Type B pancreatic cell (in vitro differentiated cells): Measurements from ENCODE around the gene KASH5. TPM values are rescaled to one million over a fixed set of nuclear protein-coding genes. Genes with fewer than 3 reads are reported as not detected.
A peak's percentile ranks its signal among the peaks of the same experiment; 100 is the strongest.

Experiments used
- DNase-seq: peaks from one replicate; pipeline ENCODE4 v3.0.0; 2021; ENCODE audit warnings: mixed read lengths; ENCODE audit not compliant: unreplicated experiment; ENCODE audit errors: extremely low spot score
- H3K27ac Mint-ChIP-seq: 2 replicates; pipeline ENCODE4 v1.8.0; 2021; ENCODE audit warnings: mild to moderate bottlenecking, mixed read lengths
- H3K27me3 Mint-ChIP-seq: 2 replicates; pipeline ENCODE4 v1.8.0; 2021; ENCODE audit warnings: mixed read lengths
- H3K36me3 Mint-ChIP-seq: 2 replicates; pipeline ENCODE4 v1.8.0; 2021; ENCODE audit warnings: mixed read lengths
- H3K4me1 Mint-ChIP-seq: one replicate; pipeline ENCODE4 v1.8.0; 2021; ENCODE audit warnings: mixed read lengths; ENCODE audit not compliant: unreplicated experiment
- H3K4me3 Mint-ChIP-seq: 2 replicates; pipeline ENCODE4 v1.8.0; 2021; ENCODE audit warnings: mild to moderate bottlenecking, mixed read lengths
- H3K9me3 Mint-ChIP-seq: 2 replicates; pipeline ENCODE4 v1.8.0; 2021; ENCODE audit warnings: mixed read lengths
- total RNA-seq: library from RNA; stranded (reverse); gene quantifications from 2 replicates; pipeline ENCODE4 v1.2.1, GENCODE V29; 2021; ENCODE audit warnings: low replicate concordance
- TF ChIP-seq, protein P1 (sequence below): fragments of 200-600 bp; sonication (generic); conservative IDR thresholded peaks from 2 replicates; pipeline ENCODE4 v1.5.0; 2021; ENCODE audit warnings: antibody characterized with exemption, mild to moderate bottlenecking

Gene KASH5
- total RNA-seq, 1 donor from 2014 or later, result not detected

DNA sequence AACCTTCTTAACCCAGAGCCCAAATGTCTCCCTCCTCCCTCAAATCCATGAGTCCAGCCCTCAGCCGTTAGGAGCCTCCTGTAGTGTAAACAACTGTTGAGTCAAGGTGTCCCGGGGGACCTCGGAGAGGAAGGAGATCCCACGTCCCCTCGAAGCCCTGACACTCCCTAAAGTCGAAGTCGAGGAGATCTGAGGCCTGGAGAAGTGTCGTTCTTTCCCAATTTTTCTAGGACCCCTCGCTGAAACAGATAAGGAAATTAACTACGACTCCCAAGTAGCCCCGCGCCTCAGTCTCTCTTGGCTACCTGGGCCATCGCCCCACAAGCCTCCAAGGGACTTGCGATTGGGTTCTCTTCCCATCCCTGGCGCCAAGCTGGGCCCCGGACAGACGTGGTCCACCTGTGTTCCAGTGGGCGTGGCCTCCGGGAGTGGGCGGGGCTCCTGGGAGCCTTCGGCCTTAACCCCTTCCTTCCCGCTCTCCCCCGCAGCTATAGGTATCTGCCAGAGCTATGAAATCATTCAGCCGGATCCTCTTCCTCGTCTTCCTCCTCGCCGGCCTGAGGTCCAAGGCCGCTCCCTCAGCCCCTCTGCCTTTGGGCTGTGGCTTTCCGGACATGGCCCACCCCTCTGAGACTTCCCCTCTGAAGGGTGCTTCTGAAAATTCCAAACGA is 38.0 kb downstream of the KASH5 start:
- peaks cover 37% of the 10 kb centered on the region for H3K4me1 Mint-ChIP-seq
- no peak for DNase-seq

DNA sequence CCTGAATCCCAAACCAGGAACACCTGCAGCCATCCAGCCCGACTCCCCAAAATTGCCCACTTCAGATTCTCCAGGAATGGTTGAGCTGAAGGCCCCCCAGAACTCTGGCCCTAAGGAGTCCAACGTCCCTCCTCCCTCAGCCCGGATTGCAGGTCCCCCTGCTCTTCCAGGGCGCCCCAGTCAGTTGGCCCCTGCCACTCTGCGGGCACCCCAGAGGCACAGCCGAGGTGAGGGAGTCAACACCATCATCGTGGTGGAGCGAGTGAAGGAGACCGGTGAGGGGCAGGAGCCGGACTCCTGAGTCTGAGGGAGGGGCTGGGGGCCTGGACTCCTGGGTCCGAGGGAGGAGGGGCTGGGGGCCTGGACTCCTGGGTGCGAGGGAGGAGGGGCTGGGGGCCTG is 39.3 kb downstream of the KASH5 start:
- H3K27ac Mint-ChIP-seq, result no peak overlapping the region
- H3K9me3 Mint-ChIP-seq, result no peaks in the 10 kb centered on the region
- DNase-seq, result no peak
- peaks cover 91% of the 10 kb centered on the region for H3K27me3 Mint-ChIP-seq
- no peaks in the 10 kb centered on the region for H3K36me3 Mint-ChIP-seq
- peaks cover 29% of the 10 kb centered on the region for H3K4me1 Mint-ChIP-seq
- no peak overlapping the region for H3K4me3 Mint-ChIP-seq
- TF ChIP-seq, protein P1, sequence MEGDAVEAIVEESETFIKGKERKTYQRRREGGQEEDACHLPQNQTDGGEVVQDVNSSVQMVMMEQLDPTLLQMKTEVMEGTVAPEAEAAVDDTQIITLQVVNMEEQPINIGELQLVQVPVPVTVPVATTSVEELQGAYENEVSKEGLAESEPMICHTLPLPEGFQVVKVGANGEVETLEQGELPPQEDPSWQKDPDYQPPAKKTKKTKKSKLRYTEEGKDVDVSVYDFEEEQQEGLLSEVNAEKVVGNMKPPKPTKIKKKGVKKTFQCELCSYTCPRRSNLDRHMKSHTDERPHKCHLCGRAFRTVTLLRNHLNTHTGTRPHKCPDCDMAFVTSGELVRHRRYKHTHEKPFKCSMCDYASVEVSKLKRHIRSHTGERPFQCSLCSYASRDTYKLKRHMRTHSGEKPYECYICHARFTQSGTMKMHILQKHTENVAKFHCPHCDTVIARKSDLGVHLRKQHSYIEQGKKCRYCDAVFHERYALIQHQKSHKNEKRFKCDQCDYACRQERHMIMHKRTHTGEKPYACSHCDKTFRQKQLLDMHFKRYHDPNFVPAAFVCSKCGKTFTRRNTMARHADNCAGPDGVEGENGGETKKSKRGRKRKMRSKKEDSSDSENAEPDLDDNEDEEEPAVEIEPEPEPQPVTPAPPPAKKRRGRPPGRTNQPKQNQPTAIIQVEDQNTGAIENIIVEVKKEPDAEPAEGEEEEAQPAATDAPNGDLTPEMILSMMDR, result no peak

More for the DNA sequence above, 38.0 kb downstream of the KASH5 start:
- H3K9me3 Mint-ChIP-seq, result no peaks in the 10 kb centered on the region
- H3K27me3 Mint-ChIP-seq, result peaks cover 95% of the 10 kb centered on the region
- peak overlapping the region; percentile 42 for H3K4me3 Mint-ChIP-seq
- H3K27ac Mint-ChIP-seq, result no peak overlapping the region
- TF ChIP-seq, protein P1, result no peak
- H3K36me3 Mint-ChIP-seq, result no peaks in the 10 kb centered on the region

DNA sequence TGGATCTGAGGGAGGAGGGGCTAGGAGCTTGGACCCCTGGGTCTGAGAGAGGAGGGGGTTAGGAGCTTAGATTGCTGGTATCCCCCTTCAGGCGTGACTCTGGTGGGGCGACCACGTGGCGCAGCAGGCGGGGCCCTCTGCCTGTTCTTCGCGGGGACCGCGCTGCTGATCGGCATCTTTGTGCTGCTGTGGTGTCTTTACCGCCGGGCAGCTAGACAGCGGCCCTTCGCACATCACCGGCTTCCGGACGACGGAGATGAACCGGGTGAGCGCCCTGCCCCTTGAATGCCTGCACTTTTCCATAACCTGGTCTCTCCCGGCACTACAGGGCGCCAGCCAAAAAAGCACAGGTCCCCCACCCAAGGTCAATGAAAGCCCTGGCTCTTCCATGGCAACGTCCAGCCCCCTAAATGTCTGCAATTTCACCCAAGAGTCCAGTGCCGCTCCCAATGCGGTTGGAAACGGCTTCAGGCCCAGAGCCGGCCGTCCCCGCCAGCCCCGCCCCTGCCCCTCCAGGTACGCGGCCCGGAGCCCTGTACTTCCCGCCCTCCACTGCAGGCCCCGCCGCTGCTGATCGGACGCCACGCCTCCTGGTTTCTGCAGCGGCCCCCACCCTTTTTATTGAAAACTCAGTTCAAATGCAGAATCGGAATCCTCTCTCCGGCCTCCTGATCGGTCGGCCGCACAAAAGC is 40.0 kb downstream of the KASH5 start:
- Mint-ChIP-seq H3K4me1 (peaks cover 25% of the 10 kb centered on the region), H3K27ac (peak overlapping the region; percentile 34)

DNA sequence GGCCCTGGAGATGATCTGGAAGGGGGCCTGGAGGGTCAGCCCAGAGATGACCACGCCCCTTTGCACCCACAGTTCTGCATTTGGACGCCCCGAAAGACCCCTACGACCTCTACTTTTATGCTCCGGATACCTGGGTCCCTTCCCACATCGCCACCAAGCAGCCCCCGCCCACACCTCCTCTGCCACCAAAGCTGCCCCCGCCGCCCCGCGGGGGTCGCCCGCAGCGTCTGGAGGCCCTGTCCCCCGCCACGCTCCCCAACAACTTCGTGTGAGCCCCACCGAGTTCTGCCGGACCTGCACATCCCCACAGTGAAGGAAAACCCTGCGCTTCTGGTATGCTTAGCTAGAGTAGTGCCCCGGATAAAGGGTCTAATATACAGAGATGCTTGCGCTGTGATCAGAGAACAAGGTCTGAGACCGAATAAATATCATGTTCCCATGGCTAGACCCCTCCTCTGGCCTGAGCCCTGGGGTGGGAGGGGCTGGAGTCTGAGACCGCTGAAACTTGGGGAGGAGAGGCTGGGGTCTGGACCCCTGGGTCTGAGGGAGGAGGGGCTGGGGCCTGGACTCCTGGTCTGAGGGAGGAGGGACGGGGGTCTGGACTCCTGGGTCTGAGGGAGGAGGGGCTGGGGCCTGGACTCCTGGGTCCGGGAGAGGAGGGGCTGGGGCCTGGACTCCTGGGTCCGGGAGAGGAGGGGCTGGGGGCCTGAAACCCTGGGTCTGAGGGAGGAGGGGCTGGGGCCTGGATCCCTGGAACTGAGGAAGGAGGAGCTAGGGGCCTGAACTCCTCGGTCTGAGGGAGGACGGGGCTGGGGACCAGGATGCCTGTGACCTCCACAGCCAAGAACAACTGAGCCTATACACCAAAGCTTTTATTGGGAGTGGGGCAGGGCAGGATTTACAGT is 40.8 kb downstream of the KASH5 start:
- peaks cover 93% of the 10 kb centered on the region for H3K27me3 Mint-ChIP-seq
- DNase-seq, result no peak

More for the DNA sequence above, 40.0 kb downstream of the KASH5 start:
- Mint-ChIP-seq H3K9me3 (no peaks in the 10 kb centered on the region), H3K4me3 (peak overlapping the region; percentile 79), H3K27me3 (peaks cover 92% of the 10 kb centered on the region), H3K36me3 (no peaks in the 10 kb centered on the region)
- DNase-seq, result no peak
- TF ChIP-seq, protein P1, result no peak

DNA sequence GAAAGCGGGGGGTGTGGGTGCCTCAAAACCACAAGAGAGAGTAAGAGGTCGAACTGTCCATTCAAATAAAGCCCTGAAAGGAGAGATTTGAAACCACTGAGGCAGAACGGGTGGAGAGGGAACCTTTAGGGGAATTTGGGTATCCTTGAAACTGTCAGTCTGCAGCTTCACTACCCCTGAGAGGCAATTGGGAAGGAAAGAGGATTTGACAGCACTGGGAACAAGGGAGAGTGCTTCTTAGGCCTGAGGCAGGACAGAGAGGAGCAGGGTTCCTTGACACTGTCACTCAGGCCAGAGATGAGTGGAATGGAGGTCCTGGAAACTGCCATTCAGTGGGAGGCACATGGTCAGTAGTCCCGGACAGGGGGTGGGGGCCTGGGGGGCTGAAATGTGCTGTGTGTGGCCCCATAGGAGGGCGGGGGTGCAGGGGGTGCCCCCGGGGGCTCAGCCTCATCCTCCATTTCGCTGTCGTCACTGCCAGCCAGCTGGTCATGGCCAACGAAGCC is 42.2 kb downstream of the KASH5 start:
- no peaks in the 10 kb centered on the region for H3K36me3 Mint-ChIP-seq
- DNase-seq, result no peak
- H3K27ac Mint-ChIP-seq, result no peak overlapping the region
- H3K4me3 Mint-ChIP-seq, result no peak overlapping the region
- H3K27me3 Mint-ChIP-seq, result peaks cover 91% of the 10 kb centered on the region
- H3K4me1 Mint-ChIP-seq, result peaks cover 21% of the 10 kb centered on the region
- TF ChIP-seq, protein P1, result no peak
- no peaks in the 10 kb centered on the region for H3K9me3 Mint-ChIP-seq

More for the DNA sequence above, 40.8 kb downstream of the KASH5 start:
- no peaks in the 10 kb centered on the region for H3K36me3 Mint-ChIP-seq
- no peaks in the 10 kb centered on the region for H3K9me3 Mint-ChIP-seq
- H3K4me1 Mint-ChIP-seq, result peaks cover 22% of the 10 kb centered on the region
- H3K27ac Mint-ChIP-seq, result no peak overlapping the region
- TF ChIP-seq, protein P1, result no peak
- peak overlapping the region; percentile 79 for H3K4me3 Mint-ChIP-seq
